ENCODE measurements around the gene LRRC51. TPM values are rescaled to one million over a fixed set of nuclear protein-coding genes. Genes with fewer than 3 reads are reported as not detected.

The LRRC51 gene
- total and polyA plus RNA-seq, 2 of the 4 experiments (the other 2 are of a cell fraction), result 5.3 to 5.6 TPM

- Histone ChIP-seq H3K9me3 (ENCODE audit: control insufficient read depth, insufficient read depth, low read length) (no peaks in the 10 kb centered on the region), H3K56ac (ENCODE audit: extremely low read depth, insufficient read depth, low read length) (peak overlapping the region; percentile 89), H4K91ac (ENCODE audit: insufficient read depth, low read depth, low read length) (peak overlapping the region; percentile 96), H2BK15ac (ENCODE audit: low read depth, low read length) (peak overlapping the region; percentile 10; the same call in 1 of the 3 replicates), H3K79me1 (ENCODE audit: low read depth in 1 of 2, low read length in 2 of 2) (peaks cover 0 to 20% of the 10 kb centered on the region in 2 experiments; a peak in 2 of 4 replicates), H3K4ac (ENCODE audit: low read depth, low read length) (peak overlapping the region; percentile 96), H3K9me1 (ENCODE audit: insufficient read depth, low read length) (peaks cover 14% of the 10 kb centered on the region), H2BK120ac (ENCODE audit: low read depth, low read length) (peak overlapping the region; percentile 48), H2BK5ac (ENCODE audit: low read depth, low read length, poor library complexity, severe bottlenecking) (peak overlapping the region; percentile 80), H3K14ac (replicated peaks; ENCODE audit: low read depth, low read length) (peak overlapping the region; percentile 97), H3K36me3 (ENCODE audit: control insufficient read depth, insufficient read depth, low read length) (no peaks in the 10 kb centered on the region; the same call in 1 of the 2 replicates), H4K8ac (ENCODE audit: low read depth in 2 of 2, low read length in 2 of 2) (peak overlapping the region; percentile 96 to 97), H3K4me1 (ENCODE audit: control insufficient read depth, insufficient read depth, low read length) (peaks cover 8% of the 10 kb centered on the region; the same call in 1 of the 2 replicates), H2AFZ (replicated peaks; ENCODE audit: low read length, poor library complexity) (peak overlapping the region; percentile 96), H3K4me2 (ENCODE audit: low read depth, low read length) (peak overlapping the region; percentile 84), H2BK20ac (ENCODE audit: low read depth, low read length) (peak overlapping the region; percentile 31), H3K27me3 (ENCODE audit: control insufficient read depth, insufficient read depth, low read length) (no peaks in the 10 kb centered on the region), H3K4me3 (ENCODE audit: insufficient read depth, low read depth, low read length) (peak overlapping the region; percentile 54), H3K9ac (ENCODE audit: low read depth, low read length) (peak overlapping the region; percentile 94), H2AK9ac (replicated peaks; ENCODE audit: low read depth, low read length, poor library complexity) (peak overlapping the region; percentile 94), H3K18ac (ENCODE audit: low read depth, low read length) (peak overlapping the region; percentile 43), H4K5ac (ENCODE audit: low read depth, low read length) (peak overlapping the region; percentile 73), H4K20me1 (ENCODE audit: insufficient read depth, low read length) (no peaks in the 10 kb centered on the region), H3K23ac (ENCODE audit: low read depth, low read length) (peak overlapping the region; percentile 97), H3K27ac (ENCODE audit: insufficient read depth, low read length) (peak overlapping the region; percentile 85), H2AK5ac (ENCODE audit: low read depth, low read length) (peak overlapping the region; percentile 83)
- in situ Hi-C loops (cut with MboI; ENCODE audit: low sequenced_read_pairs), result no loop called here
- intact Hi-C loops (cut with micrococcal nuclease), result no loop called here
- TSS peak; percentile 90 for BruUV-seq (replicated peaks)
- dilution Hi-C loops (cut with HindIII; ENCODE audit: low sequenced_read_pairs, unreplicated experiment), result no loop called here
- WGBS, 2 experiments (ENCODE audit: extremely low coverage in 2 of 2, insufficient read length in 1 of 2), result 0% methylated on average over 4 of the region's 10 CpGs; no CpG with 5 or more reads in 1 of the 2 experiments
- ChIA-PET POLR2A (ENCODE audit: unreplicated experiment) (interaction anchor here (1.0 kb wide), 1 partner anchor 9 kb away, joined by 4 read pairs; the partner anchor contains the start of gene LAMTOR1), CTCF (interaction anchor here (1.8 kb wide), 1 partner anchor 33 kb away, joined by 6 read pairs; no protein-coding TSS in a partner anchor)
- no peak; the same call in 1 of the 2 replicates for ATAC-seq (ENCODE audit: low read depth)
- TF ChIP-seq NFE2L2 (IDR thresholded peaks at IDR 0.05; ENCODE audit: low read depth, low read length) (no peak), RCOR1 (IDR thresholded peaks at IDR 0.05; ENCODE audit: insufficient replicate concordance, low read length) (peak; percentile 55)
- no peak for DNase-seq
These were observed 30.9 kb downstream of the LRRC51 start for GRCh38 chr11:72111300-72112142.
